Endothelial cell (in vitro differentiated cells): ENCODE measurements around the gene CCDC73. TPM values are rescaled to one million over a fixed set of nuclear protein-coding genes. Genes with fewer than 3 reads are reported as not detected.

Experiments
- DNase-seq: peaks from one replicate; pipeline ENCODE4 v3.0.0; 2021; ENCODE audit warnings: low spot score
- H3K27ac Mint-ChIP-seq: one replicate; pipeline ENCODE4 v1.8.0; 2021; ENCODE audit warnings: mixed read lengths, inconsistent platforms; ENCODE audit not compliant: unreplicated experiment
- H3K27me3 Mint-ChIP-seq: one replicate; pipeline ENCODE4 v1.8.0; 2021; ENCODE audit warnings: mild to moderate bottlenecking, moderate library complexity, mixed read lengths, inconsistent platforms; ENCODE audit not compliant: unreplicated experiment
- H3K36me3 Mint-ChIP-seq: one replicate; pipeline ENCODE4 v1.8.0; 2021; ENCODE audit warnings: mild to moderate bottlenecking, low read depth, mixed read lengths, inconsistent platforms; ENCODE audit not compliant: unreplicated experiment
- H3K4me1 Mint-ChIP-seq: one replicate; pipeline ENCODE4 v1.8.0; 2021; ENCODE audit warnings: mild to moderate bottlenecking, mixed read lengths, inconsistent platforms; ENCODE audit not compliant: unreplicated experiment
- H3K4me3 Mint-ChIP-seq: one replicate; pipeline ENCODE4 v1.8.0; 2021; ENCODE audit warnings: mild to moderate bottlenecking, mixed read lengths, inconsistent platforms; ENCODE audit not compliant: unreplicated experiment
- H3K9me3 Mint-ChIP-seq: one replicate; pipeline ENCODE4 v1.8.0; 2021; ENCODE audit warnings: mixed read lengths, inconsistent platforms; ENCODE audit not compliant: unreplicated experiment
- CTCF ChIP-seq: fragments of 200-600 bp; sonication (generic); IDR thresholded peaks from one replicate; pipeline ENCODE4 v1.5.0; 2021; ENCODE audit warnings: antibody characterized with exemption; ENCODE audit not compliant: unreplicated experiment
- total RNA-seq: library from RNA; stranded (reverse); fragmentation: NEBNext Ultra II Directional; extraction: Animal tissue kit (Norgen Biotek cat#: 25700); gene quantifications from one replicate; pipeline ENCODE4 v1.2.1, GENCODE V29; 2021; ENCODE audit not compliant: unreplicated experiment

CCDC73 gene
- total RNA-seq, 1 donor from 2014 or later: not detected

DNA sequence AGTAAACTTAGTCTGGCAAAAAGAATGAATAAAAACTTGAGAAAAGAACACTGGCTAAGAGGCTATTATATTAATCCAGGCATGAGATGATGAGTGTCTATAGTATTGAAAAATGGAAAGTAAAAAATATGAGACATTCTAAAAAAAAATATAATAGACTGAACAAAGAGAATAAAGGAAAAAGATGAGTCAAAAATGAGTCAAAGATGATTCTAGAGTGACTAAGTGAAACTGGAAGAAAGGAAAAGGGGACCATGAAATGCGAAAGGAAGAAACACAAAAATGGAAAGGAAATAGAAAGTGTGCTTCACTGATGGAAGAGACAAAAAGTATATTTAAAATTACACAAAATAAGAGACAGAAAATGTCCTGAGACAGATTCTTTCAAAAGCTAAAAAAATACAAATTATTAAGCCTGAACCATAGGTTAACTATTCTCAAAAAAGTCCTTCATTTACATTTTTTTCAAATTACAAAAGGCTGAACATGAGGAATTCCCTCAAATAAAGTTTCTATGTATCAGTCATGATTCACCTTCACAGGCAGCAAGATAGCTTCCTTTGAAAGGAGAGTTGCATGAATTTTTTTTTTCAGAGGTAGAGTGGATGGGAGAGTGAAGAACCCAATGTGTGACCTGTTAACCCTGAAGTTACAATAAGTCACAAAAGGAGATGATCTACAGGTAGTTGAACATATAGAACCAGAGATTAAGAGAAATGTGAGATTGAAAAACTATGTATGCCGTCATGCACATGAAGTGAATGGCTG is 135.6 kb downstream of the CCDC73 start:
- Mint-ChIP-seq H3K27me3 (peaks cover 2% of the 10 kb centered on the region), H3K4me1 (no peaks in the 10 kb centered on the region), H3K9me3 (no peaks in the 10 kb centered on the region), H3K4me3 (no peak overlapping the region), H3K36me3 (no peaks in the 10 kb centered on the region), H3K27ac (no peak overlapping the region)
- DNase-seq: no peak
- TF ChIP-seq CTCF: no peak

- H3K27ac Mint-ChIP-seq: no peak overlapping the region
- DNase-seq: no peak
- H3K36me3 Mint-ChIP-seq: no peaks in the 10 kb centered on the region
- H3K27me3 Mint-ChIP-seq: peaks cover 2% of the 10 kb centered on the region
- no peaks in the 10 kb centered on the region for H3K4me1 Mint-ChIP-seq
- TF ChIP-seq CTCF: no peak
- H3K4me3 Mint-ChIP-seq: no peak overlapping the region
- H3K9me3 Mint-ChIP-seq: no peaks in the 10 kb centered on the region
Measured at GRCh38 chr11:32643526-32643925, 150.9 kb downstream of the CCDC73 start.

DNA sequence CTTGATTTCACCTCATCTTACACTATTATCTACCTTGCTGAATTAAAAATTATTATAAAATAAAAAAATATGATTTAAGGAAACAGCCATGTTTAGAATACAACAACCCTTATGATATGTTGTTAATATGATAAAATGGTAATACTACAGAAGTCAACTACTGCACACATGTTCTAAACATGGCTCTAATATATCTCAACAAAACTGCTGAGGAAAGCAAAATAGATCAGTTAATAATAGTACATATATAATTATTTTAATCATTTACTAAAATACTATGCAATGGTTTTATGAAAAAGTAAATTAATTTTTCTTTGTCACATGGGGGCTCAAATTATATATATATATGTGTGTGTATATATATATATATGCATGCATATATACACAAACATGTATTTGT is 153.1 kb downstream of the CCDC73 start:
- H3K27me3 Mint-ChIP-seq: peaks cover 2% of the 10 kb centered on the region
- H3K4me1 Mint-ChIP-seq: no peaks in the 10 kb centered on the region
- no peak for TF ChIP-seq CTCF
- no peak for DNase-seq
- H3K4me3 Mint-ChIP-seq: no peak overlapping the region
- no peaks in the 10 kb centered on the region for H3K36me3 Mint-ChIP-seq
- no peaks in the 10 kb centered on the region for H3K9me3 Mint-ChIP-seq
- H3K27ac Mint-ChIP-seq: no peak overlapping the region

DNA sequence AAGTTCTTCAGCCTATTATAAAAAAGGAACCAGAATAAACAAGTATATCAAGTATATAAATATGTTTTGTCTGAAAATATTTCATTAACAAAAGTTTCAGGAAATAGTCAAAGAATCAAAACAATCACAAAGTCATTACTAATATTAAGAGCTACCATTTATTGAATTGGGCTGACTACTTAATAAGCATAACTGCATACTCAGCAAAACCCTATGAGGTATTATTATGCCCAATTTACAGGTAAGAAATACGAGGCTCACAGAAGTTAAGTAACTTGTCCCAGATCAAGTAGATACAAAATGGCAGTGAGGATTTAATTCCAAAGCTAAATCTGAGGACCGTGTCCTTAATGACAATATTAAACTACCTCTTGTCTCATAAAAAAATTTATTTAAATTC is 158.6 kb downstream of the CCDC73 start:
- Mint-ChIP-seq H3K4me1 (no peaks in the 10 kb centered on the region), H3K36me3 (no peaks in the 10 kb centered on the region), H3K4me3 (no peak overlapping the region), H3K27ac (no peak overlapping the region), H3K9me3 (no peaks in the 10 kb centered on the region), H3K27me3 (no peaks in the 10 kb centered on the region)
- TF ChIP-seq CTCF: no peak
- DNase-seq: no peak

- H3K36me3 Mint-ChIP-seq: no peaks in the 10 kb centered on the region
- H3K4me3 Mint-ChIP-seq: no peak overlapping the region
- no peak overlapping the region for H3K27ac Mint-ChIP-seq
- H3K27me3 Mint-ChIP-seq: peaks cover 2% of the 10 kb centered on the region
- H3K9me3 Mint-ChIP-seq: no peaks in the 10 kb centered on the region
- no peak for DNase-seq
- H3K4me1 Mint-ChIP-seq: no peaks in the 10 kb centered on the region
- TF ChIP-seq CTCF: no peak
Measured at GRCh38 chr11:32630844-32631243, 163.6 kb downstream of the CCDC73 start.
